WTC11 (cell line): ENCODE measurements around the gene BOK.

ENCODE experiments used
- ATF3 ChIP-seq: sonication (generic); formaldehyde crosslinking; conservative IDR thresholded peaks from 2 replicates; pipeline ENCODE4 v1.8.1; 2022; ENCODE audit warnings: mild to moderate bottlenecking, missing genetic modification reagents
- CTCF ChIP-seq: fragments of 200-600 bp; IDR thresholded peaks from 2 replicates; pipeline ENCODE4 v1.8.0; 2022; ENCODE audit warnings: antibody characterized with exemption
- EMX1 ChIP-seq: fragments of 250-450 bp; sonication (Bioruptor Pico); IDR thresholded peaks from 2 replicates; pipeline ENCODE4 v1.8.0; 2021; ENCODE audit warnings: mild to moderate bottlenecking
- FOXP1 ChIP-seq: sonication (generic); formaldehyde crosslinking; IDR thresholded peaks from 2 replicates; pipeline ENCODE4 v1.8.0; 2022; ENCODE audit warnings: missing genetic modification reagents, mild to moderate bottlenecking, moderate library complexity, borderline replicate concordance
- KAT7 ChIP-seq: sonication (generic); formaldehyde crosslinking; IDR thresholded peaks from 2 replicates; pipeline ENCODE4 v1.8.1; 2023; ENCODE audit warnings: missing genetic modification reagents, mild to moderate bottlenecking, borderline replicate concordance
- TCF7 ChIP-seq: sonication (generic); formaldehyde crosslinking; IDR thresholded peaks from 2 replicates; pipeline ENCODE4 v1.8.0; 2022; ENCODE audit warnings: mild to moderate bottlenecking, low read depth, missing genetic modification reagents, moderate library complexity
- ZNF138 ChIP-seq: sonication (generic); formaldehyde crosslinking; conservative IDR thresholded peaks from 2 replicates; pipeline ENCODE4 v1.8.1; 2022; ENCODE audit warnings: mild to moderate bottlenecking, moderate library complexity, missing genetic modification reagents

- TF ChIP-seq CTCF (no peak), FOXP1 (CRISPR knock-in tag) (no peak), TCF7 (CRISPR knock-in tag) (no peak), KAT7 (CRISPR knock-in tag) (no peak), ZNF138 (CRISPR knock-in tag) (no peak), EMX1 (CRISPR knock-in tag) (no peak), ATF3 (CRISPR knock-in tag) (no peak)
Observed at GRCh38 chr2:241514986-241515737, 43.4 kb upstream of the BOK start.
